Mesodermal cell (in vitro differentiated cells): ENCODE measurements around the gene POC1B.

ENCODE experiments used
- H3K27ac ChIP-seq: 2 replicates; pipeline ENCODE4 v1.7.0; 2013; ENCODE audit warnings: mild to moderate bottlenecking, low read depth, low read length, moderate library complexity; ENCODE audit not compliant: severe bottlenecking
- H3K36me3 ChIP-seq: 2 replicates; pipeline ENCODE4 v1.7.1; 2013; ENCODE audit warnings: mild to moderate bottlenecking, low read length, moderate library complexity; ENCODE audit not compliant: control insufficient read depth, insufficient read depth
- H3K4me1 ChIP-seq: one replicate; pipeline ENCODE4 v1.7.1; 2013; ENCODE audit warnings: mild to moderate bottlenecking, low read length; ENCODE audit not compliant: insufficient read depth, control insufficient read depth, poor library complexity, severe bottlenecking
- H3K4me3 ChIP-seq: 2 replicates; pipeline ENCODE4 v1.7.0; 2013; ENCODE audit warnings: low read length, control low read depth, mild to moderate bottlenecking; ENCODE audit not compliant: insufficient read depth, poor library complexity, severe bottlenecking; ENCODE audit errors: extremely low read depth
- H3K9me3 ChIP-seq: 2 replicates; pipeline ENCODE4 v1.7.1; 2013; ENCODE audit warnings: mild to moderate bottlenecking, low read length, moderate library complexity; ENCODE audit not compliant: control insufficient read depth
- WGBS, 2 experiments: methylation state at CpG; one replicate each; pipeline ENCODE4 v1.1.5; 2013; ENCODE audit warnings: missing lambda C conversion rate in 2 of 2; ENCODE audit not compliant: insufficient coverage in 2 of 2; 5-methylcytosine and 5-hydroxymethylcytosine counted together

POC1B gene

DNA sequence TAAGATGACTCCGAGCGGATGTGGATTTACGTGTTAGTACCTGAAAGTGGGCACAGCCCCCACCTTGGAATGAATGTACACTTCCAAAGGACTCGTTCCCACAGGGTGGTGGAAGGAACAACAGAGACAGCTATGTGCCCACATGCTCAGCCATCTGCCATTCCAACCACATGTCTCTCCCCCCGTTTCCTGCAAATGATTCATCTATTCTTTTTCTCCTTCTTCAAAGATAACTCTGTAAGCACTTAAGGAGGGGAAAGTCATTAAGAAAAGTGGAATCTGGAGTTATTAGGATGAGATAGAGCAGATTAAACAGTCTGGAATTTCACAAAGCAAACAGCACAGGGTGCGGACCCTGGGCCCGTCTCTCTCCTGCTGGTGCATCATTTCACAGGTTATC, 155.0 kb downstream of the POC1B start:
- Histone ChIP-seq H3K9me3 (no peaks in the 10 kb centered on the region), H3K36me3 (no peaks in the 10 kb centered on the region), H3K4me3 (no peak overlapping the region), H3K27ac (peak overlapping the region; percentile 73), H3K4me1 (peaks cover 49% of the 10 kb centered on the region)
- 93 to 100% methylated on average over 5 of the region's 7 CpGs for WGBS, 2 experiments

DNA sequence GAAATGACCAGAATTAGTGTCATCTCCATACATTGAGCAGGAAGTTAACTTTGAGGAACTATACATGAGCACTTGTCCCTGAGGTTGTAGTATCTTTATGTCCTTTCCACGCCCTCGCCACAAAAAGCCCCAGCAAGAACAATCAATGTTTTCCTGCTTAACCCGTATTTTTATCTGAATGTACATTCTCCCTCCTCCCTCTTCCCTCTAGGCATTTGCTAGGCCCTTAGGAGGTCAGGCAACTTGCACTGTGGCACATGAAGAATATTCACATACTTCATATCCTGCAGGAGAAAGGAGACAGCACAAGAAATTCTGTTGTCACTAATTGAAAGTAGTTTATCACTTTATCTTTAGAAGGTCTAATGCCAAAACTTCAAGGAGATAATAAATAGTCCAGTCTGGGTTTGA, 155.4 kb downstream of the POC1B start:
- Histone ChIP-seq H3K4me1 (peaks cover 49% of the 10 kb centered on the region), H3K9me3 (no peaks in the 10 kb centered on the region), H3K4me3 (no peak overlapping the region), H3K27ac (peak overlapping the region; percentile 73), H3K36me3 (no peaks in the 10 kb centered on the region)
- 75 to 96% methylated on average over 3 of the region's 3 CpGs for WGBS, 2 experiments
